ENCODE results near the gene BCL2A1.
"Not testable (repeated sequence)": the region's sequence is repeated elsewhere in the genome, so short reads cannot be mapped to it uniquely, and the experiment has no call there.

Gene BCL2A1

DNA sequence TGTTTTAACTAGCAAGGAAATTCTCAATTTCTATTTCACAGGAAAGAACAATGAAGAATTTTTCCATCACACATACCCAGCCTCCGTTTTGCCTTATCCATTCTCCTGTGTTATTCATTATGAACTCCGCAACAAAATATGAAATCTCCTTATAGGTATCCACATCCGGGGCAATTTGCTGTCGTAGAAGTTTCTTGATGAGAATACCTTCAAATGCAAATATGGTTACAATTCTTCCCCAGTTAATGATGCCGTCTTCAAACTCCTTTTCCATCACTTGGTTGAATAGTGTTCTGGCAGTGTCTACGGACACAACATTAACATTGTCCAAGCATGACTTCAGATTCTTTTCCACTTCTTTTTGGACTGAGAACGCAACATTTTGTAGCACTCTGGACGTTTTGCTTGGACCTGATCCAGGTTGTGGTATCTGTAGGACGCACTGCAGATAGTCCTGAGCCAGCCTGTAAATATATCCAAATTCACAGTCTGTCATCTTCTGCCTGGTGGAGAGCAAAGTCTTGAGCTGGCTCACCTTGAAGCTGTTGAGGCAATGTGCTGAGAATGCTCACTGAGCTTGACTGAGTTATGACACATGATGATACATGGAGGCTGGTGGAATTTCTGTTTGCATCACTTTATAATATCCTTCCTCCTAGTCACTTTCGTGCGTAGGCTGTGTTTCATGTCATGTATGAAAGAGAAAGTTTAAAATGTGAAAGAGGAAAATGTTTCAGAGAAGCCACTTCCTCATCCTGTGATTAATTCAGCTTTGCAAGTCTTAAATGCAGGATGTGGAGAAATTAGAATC, at the start of gene BCL2A1:
Gene BCL2A1 (minus strand): TSS at position 573 of the 811 bp plus-strand sequence. CDS start 77 bp downstream, at position 496.
- Mint-ChIP-seq H3K9me3 (ENCODE audit: low read depth) (no peaks in the 10 kb centered on the region), H3K27ac (peak within 1 kb of the TSS; percentile 96), H3K4me1 (ENCODE audit: low read depth) (peaks cover 41% of the 10 kb centered on the region), H3K36me3 (peaks cover 26% of the 10 kb centered on the region), H3K27me3 (no peaks in the 10 kb centered on the region), H3K4me3 (peak within 1 kb of the TSS; percentile 98)

DNA sequence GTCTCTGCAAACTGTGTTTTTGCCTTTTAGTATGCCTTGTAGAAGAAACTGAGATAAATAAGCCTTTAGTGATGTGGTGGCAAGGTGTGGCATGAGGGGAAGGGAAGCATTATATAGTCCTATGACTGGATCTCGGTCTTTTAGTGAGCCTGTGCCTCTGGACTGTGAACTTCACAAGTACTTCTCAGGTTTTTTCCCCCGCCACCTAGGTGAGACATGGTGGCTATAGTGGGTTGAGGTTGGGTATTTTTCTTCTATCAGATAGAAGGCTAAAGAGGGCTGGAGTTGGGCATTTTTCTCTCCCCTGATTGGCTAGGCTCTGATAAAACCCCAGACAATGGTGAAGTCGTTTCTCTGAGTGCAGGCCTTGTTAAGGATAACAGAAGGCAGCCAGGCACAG, 49.7 kb upstream of the BCL2A1 start:
- Mint-ChIP-seq H3K9me3 (ENCODE audit: low read depth) (no peaks in the 10 kb centered on the region), H3K36me3 (no peaks in the 10 kb centered on the region), H3K4me3 (no peak overlapping the region), H3K27me3 (peaks cover 4% of the 10 kb centered on the region), H3K4me1 (ENCODE audit: low read depth) (peaks cover 4% of the 10 kb centered on the region), H3K27ac (no peak overlapping the region)

DNA sequence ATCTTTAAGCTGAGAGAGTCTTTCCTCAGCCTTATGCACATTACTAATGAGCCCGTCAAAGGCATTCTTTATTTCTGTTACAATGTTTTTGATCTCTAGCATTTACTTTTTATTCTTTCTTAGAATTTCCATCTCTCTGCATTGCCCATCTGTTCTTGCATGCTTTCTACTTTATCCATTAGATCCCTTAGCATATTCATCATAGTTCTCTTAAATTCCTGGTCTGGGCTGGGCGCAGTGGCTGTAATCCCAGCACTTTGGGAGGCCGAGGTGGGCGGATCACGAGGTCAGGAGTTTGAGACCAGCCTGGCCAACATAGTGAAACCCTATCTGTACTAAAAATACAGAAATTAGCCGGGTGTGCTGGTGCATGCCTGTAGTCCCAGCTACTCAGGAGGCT, 49.2 kb upstream of the BCL2A1 start:
- not testable (repeated sequence) for H3K9me3 Mint-ChIP-seq (ENCODE audit: low read depth); H3K36me3 Mint-ChIP-seq; H3K27ac Mint-ChIP-seq; H3K27me3 Mint-ChIP-seq; H3K4me3 Mint-ChIP-seq; H3K4me1 Mint-ChIP-seq (ENCODE audit: low read depth)

DNA sequence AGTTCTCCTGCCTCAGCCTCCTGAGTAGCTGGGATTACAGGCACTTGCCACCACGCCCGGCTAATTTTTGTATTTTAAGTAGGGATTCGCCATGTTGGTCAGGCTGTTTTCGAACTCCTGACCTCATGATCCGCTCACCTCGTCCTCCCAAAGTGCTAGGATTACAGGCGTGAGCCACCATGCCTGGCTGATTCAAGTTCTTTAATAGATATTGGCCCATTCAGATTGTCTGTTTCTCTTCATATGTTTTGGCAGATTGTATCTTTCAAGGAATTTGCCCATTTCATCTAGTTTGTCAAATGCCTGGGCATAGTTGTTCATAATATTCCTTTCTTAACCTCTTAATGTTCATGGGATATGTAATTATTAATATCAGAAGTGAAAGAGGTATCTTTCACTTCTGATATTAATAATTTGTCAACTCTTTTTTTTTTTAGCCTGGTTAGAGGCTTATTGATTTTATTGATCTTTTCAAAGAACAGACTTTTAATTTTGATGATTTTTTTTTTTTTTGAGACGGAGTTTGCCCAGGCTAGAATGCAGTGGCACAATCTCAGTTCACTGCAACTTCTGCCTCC, 48.3 kb upstream of the BCL2A1 start:
- peaks cover 4% of the 10 kb centered on the region for H3K4me1 Mint-ChIP-seq (ENCODE audit: low read depth)
- peaks cover 4% of the 10 kb centered on the region for H3K27me3 Mint-ChIP-seq
- H3K27ac Mint-ChIP-seq, result no peak overlapping the region
- no peaks in the 10 kb centered on the region for H3K36me3 Mint-ChIP-seq
- H3K9me3 Mint-ChIP-seq (ENCODE audit: low read depth), result no peaks in the 10 kb centered on the region
- H3K4me3 Mint-ChIP-seq, result no peak overlapping the region

DNA sequence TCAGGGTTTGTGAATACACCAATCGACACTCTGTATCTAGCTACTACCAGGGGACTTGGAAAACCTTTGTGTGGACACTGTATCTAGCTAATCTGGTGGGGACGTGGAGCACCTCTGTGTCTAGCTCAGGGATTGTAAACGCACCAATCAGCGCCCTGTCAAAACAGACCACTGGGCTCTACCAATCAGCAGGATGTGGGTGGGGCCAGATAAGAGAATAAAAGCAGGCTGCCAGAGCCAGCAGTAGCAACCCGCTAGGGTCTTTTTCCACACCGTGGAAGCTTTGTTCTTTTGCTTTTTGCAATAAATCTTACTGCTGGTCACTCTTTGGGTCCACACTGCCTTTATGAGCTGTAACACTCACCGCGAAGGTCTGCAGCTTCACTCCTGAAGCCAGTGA, 46.1 kb upstream of the BCL2A1 start:
- H3K4me1 Mint-ChIP-seq (ENCODE audit: low read depth); H3K27me3 Mint-ChIP-seq; H3K36me3 Mint-ChIP-seq; H3K4me3 Mint-ChIP-seq; H3K27ac Mint-ChIP-seq; H3K9me3 Mint-ChIP-seq (ENCODE audit: low read depth): not testable (repeated sequence)

DNA sequence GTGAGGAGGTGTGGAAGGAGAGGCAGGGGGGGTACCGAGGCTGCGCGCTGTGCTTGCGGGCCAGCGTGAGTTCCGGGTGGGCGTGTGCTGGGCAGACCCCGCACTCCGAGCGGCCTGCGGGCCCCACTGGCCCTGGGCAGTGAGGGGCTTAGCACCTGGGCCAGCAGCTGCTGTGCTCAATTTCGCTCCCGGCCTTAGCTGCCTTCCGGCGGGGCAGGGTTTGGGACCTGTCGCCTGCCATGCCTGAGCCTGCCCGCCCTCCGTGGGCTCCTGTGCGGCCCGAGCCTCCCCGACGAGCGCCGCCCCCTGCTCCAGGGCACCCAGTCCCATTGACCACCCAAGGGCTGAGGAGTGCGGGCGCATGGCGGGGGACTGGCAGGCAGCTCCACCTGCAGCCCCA, 45.5 kb upstream of the BCL2A1 start:
- not testable (repeated sequence) for H3K36me3 Mint-ChIP-seq; H3K27ac Mint-ChIP-seq; H3K27me3 Mint-ChIP-seq; H3K4me3 Mint-ChIP-seq; H3K9me3 Mint-ChIP-seq (ENCODE audit: low read depth); H3K4me1 Mint-ChIP-seq (ENCODE audit: low read depth)

DNA sequence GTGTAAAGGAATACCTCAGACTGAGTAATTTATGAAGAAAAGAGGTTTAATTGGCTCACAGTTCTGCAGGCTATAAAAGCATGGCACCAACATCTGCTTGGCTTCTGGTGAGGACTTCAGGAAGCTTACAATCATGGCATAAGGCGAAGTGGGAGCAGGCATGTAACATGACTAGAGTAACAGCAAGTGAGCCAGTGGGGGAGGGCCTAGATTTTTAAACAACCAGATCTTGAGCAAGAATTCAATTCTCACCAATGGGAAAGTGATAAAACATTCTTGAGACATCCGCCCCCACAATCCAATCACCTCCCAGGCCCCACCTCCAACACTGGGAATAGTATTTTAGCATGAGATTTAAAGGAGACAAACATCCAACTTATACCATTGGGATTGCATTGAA, 44.2 kb upstream of the BCL2A1 start:
- Mint-ChIP-seq H3K27ac (no peak overlapping the region), H3K4me1 (ENCODE audit: low read depth) (peaks cover 4% of the 10 kb centered on the region), H3K9me3 (ENCODE audit: low read depth) (no peaks in the 10 kb centered on the region), H3K4me3 (no peak overlapping the region), H3K36me3 (no peaks in the 10 kb centered on the region), H3K27me3 (no peaks in the 10 kb centered on the region)

DNA sequence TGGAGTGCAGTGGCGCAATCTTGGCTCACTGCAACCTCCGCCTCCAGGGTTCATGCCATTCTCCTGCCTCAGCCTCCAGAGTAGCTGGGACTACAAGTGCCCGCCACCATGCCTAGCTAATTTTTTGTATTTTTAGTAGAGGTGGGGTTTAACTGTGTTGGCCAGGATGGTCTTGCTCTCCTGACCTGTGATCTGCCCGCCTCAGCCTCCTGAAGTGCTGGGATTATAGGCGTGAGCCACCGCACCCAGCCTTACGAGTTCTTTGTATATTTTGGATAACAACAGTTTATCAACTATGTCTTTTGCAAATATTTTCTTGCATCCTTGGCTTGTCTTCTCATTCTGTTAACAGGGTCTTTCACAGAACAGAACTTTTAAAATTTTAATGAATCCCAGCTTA, 43.2 kb upstream of the BCL2A1 start:
- not testable (repeated sequence) for H3K36me3 Mint-ChIP-seq; H3K4me3 Mint-ChIP-seq; H3K27ac Mint-ChIP-seq; H3K4me1 Mint-ChIP-seq (ENCODE audit: low read depth); H3K9me3 Mint-ChIP-seq (ENCODE audit: low read depth); H3K27me3 Mint-ChIP-seq

DNA sequence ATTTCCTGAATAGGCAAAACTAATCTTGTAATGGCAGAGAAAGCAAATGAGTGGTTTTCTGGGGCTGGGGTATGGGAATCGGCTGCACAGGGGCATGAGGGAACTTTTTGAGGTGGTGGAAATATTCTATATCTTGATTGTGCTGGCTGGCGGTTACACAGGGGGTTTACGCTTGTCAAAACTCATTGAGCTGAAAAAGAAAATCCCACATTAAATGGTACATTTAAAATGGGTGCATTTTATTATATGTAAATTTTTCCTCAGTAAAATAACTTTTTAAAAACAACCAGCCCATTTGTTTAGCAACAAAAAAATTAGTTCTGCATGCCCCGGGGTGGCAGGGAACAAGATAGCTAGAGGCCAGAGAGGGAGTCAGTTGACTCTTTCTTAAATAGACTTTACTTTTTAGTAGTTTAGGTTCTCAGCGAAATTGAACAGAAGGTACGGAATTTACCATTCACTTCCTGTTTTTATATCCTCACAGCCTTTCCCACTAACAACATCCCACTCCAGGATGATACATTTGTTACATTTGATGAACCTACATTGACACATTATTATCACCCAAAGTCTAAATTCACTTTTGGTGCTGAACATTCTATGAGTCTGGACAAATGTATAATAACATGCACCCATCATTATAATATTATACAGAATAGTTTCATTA, 41.2 kb upstream of the BCL2A1 start:
- H3K27me3 Mint-ChIP-seq, result no peaks in the 10 kb centered on the region

DNA sequence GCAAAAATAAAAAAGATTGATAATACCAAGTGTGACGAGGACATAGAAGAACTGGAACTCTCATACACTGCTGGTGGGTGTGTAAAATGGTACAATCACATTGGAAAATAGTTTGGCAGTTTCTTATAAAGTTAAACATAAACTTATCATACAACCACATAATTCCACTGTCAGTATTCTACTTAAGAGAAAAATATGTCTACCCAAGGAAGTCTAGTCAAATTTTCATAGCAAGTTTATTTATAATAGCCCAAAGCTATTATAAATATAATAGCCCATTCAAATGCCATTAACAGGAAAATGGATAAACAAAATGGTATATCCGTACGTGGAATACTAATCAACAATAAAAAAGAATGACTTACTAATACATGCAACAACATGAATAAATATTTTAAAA, 40.6 kb upstream of the BCL2A1 start:
- H3K9me3 Mint-ChIP-seq (ENCODE audit: low read depth), result no peaks in the 10 kb centered on the region
- H3K4me1 Mint-ChIP-seq (ENCODE audit: low read depth), result no peaks in the 10 kb centered on the region
- H3K27ac Mint-ChIP-seq, result no peak overlapping the region
- no peak overlapping the region for H3K4me3 Mint-ChIP-seq
- H3K27me3 Mint-ChIP-seq, result no peaks in the 10 kb centered on the region
- no peaks in the 10 kb centered on the region for H3K36me3 Mint-ChIP-seq

More for the DNA sequence above, 41.2 kb upstream of the BCL2A1 start:
- H3K4me3 Mint-ChIP-seq, result no peak overlapping the region
- H3K4me1 Mint-ChIP-seq (ENCODE audit: low read depth), result no peaks in the 10 kb centered on the region
- no peaks in the 10 kb centered on the region for H3K36me3 Mint-ChIP-seq
- no peak overlapping the region for H3K27ac Mint-ChIP-seq
- no peaks in the 10 kb centered on the region for H3K9me3 Mint-ChIP-seq (ENCODE audit: low read depth)

DNA sequence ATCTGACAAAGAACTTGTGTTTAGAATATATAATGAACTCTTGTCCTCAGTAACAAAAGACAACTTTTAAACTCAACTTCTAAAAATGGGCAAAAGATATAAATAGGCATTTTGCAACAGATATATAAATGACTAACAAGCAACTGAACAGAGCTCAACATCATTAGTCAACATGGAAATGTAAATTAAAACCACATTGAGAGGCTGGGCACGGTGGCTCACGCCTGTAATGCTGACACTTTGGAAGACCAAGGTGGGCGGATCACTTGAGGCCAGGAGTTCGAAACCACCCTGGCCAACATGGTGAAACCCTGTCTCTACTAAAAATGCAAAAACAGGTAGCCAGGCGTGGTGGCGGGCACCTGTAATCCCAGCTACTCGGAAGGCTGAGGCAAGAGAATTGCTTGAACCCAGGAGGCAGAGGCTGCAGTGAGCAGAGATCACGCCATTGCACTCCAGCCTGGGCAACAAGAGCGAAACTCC, 40.1 kb upstream of the BCL2A1 start:
- H3K4me1 Mint-ChIP-seq (ENCODE audit: low read depth); H3K4me3 Mint-ChIP-seq; H3K27ac Mint-ChIP-seq; H3K36me3 Mint-ChIP-seq; H3K27me3 Mint-ChIP-seq; H3K9me3 Mint-ChIP-seq (ENCODE audit: low read depth): not testable (repeated sequence)

DNA sequence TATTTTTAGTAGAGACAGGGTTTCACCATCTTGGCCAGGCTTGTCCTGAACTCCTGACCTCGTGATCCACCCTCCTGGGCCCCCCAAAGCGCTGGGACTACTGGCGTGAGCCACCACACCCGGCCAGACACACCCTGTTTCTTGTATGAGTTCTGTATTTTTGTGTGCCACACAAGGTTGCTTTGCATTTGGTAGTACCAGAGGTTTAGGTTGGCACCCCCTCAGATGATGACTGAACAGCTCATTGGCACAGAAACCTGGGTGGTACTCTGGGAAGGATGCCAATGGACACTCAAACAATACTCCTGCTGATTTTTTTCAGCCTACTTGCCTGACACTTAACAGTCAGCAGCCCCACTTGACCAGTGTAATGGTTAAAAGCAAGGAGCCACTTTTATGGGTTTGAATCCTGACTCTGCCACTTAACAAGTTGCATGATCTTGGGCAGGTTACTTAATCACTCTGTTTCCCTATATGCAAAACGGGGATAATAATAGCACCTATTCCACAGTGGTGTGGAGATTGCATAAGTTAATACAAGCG, 39.2 kb upstream of the BCL2A1 start:
- Mint-ChIP-seq H3K36me3 (no peaks in the 10 kb centered on the region), H3K4me3 (no peak overlapping the region), H3K4me1 (ENCODE audit: low read depth) (no peaks in the 10 kb centered on the region), H3K9me3 (ENCODE audit: low read depth) (no peaks in the 10 kb centered on the region), H3K27ac (no peak overlapping the region), H3K27me3 (no peaks in the 10 kb centered on the region)

DNA sequence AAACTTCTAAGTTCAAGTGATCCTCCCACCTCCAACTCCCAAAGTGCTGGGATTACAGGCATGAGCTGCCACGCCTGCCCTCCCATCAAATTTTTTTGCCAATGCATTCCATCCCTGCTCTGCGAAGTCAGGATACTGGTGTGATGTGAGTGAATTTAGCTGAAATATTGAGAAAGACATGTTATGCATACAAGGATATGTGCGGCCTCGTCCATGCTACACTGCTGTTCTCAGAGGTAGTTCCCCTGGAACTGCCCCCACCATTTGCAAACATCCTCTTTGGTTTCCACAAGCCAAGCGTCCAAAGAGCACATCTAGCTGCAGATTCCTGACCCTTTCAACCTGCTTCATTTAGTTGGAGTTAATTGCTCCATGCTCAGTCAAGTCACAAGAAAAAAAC, 36.5 kb upstream of the BCL2A1 start:
- Mint-ChIP-seq H3K27me3 (no peaks in the 10 kb centered on the region), H3K4me1 (ENCODE audit: low read depth) (no peaks in the 10 kb centered on the region), H3K4me3 (no peak overlapping the region), H3K27ac (no peak overlapping the region), H3K9me3 (ENCODE audit: low read depth) (no peaks in the 10 kb centered on the region), H3K36me3 (no peaks in the 10 kb centered on the region)

DNA sequence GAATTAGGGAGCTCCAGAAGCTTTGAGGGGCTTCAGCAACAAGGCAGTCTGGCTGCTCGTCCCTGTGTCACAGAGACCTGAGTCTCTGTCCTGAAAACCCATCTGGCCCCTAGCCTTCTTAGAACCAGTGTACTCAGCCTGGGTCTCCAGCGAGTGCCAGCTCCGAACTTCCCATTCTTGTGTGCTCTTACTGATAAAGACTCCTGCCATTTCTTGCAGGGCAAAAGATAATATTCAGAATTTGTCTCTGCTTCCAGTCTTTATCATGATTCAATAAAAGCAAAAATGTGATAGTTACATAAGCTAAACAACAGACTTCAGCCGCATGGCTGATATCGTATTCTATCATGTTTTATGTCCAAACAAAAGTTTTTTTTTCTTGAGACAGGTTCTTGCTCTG, 36.0 kb upstream of the BCL2A1 start:
- Mint-ChIP-seq H3K27me3 (no peaks in the 10 kb centered on the region), H3K4me3 (no peak overlapping the region), H3K4me1 (ENCODE audit: low read depth) (no peaks in the 10 kb centered on the region), H3K27ac (no peak overlapping the region), H3K36me3 (no peaks in the 10 kb centered on the region), H3K9me3 (ENCODE audit: low read depth) (no peaks in the 10 kb centered on the region)

DNA sequence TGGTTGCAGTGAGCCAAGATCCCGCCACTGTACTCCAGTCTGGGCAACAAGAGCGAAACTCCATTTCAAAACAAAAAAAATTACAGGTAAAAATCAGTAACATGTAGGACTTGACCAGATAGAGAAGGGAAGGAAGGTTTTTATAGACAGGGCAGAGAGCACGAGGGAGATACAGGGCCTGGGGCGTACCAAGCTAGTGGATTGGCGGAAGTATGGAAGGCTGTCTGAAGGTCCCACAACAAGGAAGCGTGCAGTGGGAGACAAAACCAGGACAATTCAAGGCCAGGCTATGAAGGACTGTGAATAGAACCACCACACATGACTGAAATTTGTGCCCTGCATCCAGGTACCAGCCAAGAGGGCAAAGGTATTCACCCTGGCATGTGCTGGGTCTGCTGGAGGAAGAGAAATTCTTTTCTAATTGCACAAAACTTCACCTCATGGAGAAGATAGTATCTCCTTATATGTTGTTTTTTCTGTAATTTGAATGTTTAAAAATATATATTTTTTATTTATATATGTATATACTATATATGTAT, 33.0 kb upstream of the BCL2A1 start:
- Mint-ChIP-seq H3K9me3 (ENCODE audit: low read depth) (no peaks in the 10 kb centered on the region), H3K27me3 (no peaks in the 10 kb centered on the region), H3K36me3 (no peaks in the 10 kb centered on the region), H3K4me1 (ENCODE audit: low read depth) (no peaks in the 10 kb centered on the region), H3K27ac (no peak overlapping the region), H3K4me3 (no peak overlapping the region)
